BE2C (cell line): ENCODE results near the gene TNFAIP8L1.

Experiments
- DNase-seq: peaks from one replicate; pipeline ENCODE4 v3.0.0-alpha.2; 2020
- H3K27me3 ChIP-seq: fragments of 250-450 bp; sonication (Bioruptor Pico); 2 replicates; pipeline ENCODE4 v1.5.1; 2020; ENCODE audit warnings: mild to moderate bottlenecking
- H3K36me3 ChIP-seq: fragments of 250-450 bp; sonication (Bioruptor Pico); 2 replicates; pipeline ENCODE4 v1.5.1; 2020; ENCODE audit warnings: mild to moderate bottlenecking
- H3K4me1 ChIP-seq: fragments of 250-450 bp; sonication (Bioruptor Pico); 2 replicates; pipeline ENCODE4 v1.5.1; 2020
- H3K4me3 ChIP-seq: 2 replicates; pipeline ENCODE4 v1.5.1; 2011; ENCODE audit warnings: low read depth, low read length
- H3K9me3 ChIP-seq: fragments of 250-450 bp; sonication (Bioruptor Pico); 2 replicates; pipeline ENCODE4 v1.5.1; 2020
- CTCF ChIP-seq: IDR thresholded peaks from 2 replicates; pipeline ENCODE4 v1.5.1; 2012; ENCODE audit warnings: mild to moderate bottlenecking, low read depth, low read length

Gene TNFAIP8L1

GRCh38 chr19:4695224-4695731, 56.0 kb downstream of the TNFAIP8L1 start:
- no peaks in the 10 kb centered on the region for H3K4me1 ChIP-seq
- no peak for TF ChIP-seq CTCF
- H3K27me3 ChIP-seq, result no peaks in the 10 kb centered on the region
- DNase-seq, result no peak
- H3K36me3 ChIP-seq, result peaks cover 75% of the 10 kb centered on the region
- H3K4me3 ChIP-seq, result no peak overlapping the region
- H3K9me3 ChIP-seq, result no peaks in the 10 kb centered on the region

- Histone ChIP-seq H3K4me1 (no peaks in the 10 kb centered on the region), H3K9me3 (no peaks in the 10 kb centered on the region), H3K36me3 (peaks cover 88% of the 10 kb centered on the region), H3K4me3 (no peak overlapping the region), H3K27me3 (no peaks in the 10 kb centered on the region)
- DNase-seq, result no peak
- TF ChIP-seq CTCF, result no peak
Observed at GRCh38 chr19:4697304-4697703, 58.0 kb downstream of the TNFAIP8L1 start.

GRCh38 chr19:4699826-4700692, 60.7 kb downstream of the TNFAIP8L1 start:
- DNase-seq, result no peak
- no peaks in the 10 kb centered on the region for H3K9me3 ChIP-seq
- H3K4me3 ChIP-seq, result no peak overlapping the region
- no peak for TF ChIP-seq CTCF
- H3K4me1 ChIP-seq, result no peaks in the 10 kb centered on the region
- no peaks in the 10 kb centered on the region for H3K27me3 ChIP-seq
- H3K36me3 ChIP-seq, result peaks cover 76% of the 10 kb centered on the region

GRCh38 chr19:4700693-4700970, 61.3 kb downstream of the TNFAIP8L1 start:
- DNase-seq, result no peak
- Histone ChIP-seq H3K4me3 (no peak overlapping the region), H3K9me3 (no peaks in the 10 kb centered on the region), H3K4me1 (no peaks in the 10 kb centered on the region), H3K36me3 (peaks cover 77% of the 10 kb centered on the region), H3K27me3 (no peaks in the 10 kb centered on the region)
- TF ChIP-seq CTCF, result 0 out of 2 replicates have a peak, but pooled peaks have one; percentile 16

- Histone ChIP-seq H3K4me3 (no peak overlapping the region), H3K9me3 (no peaks in the 10 kb centered on the region), H3K4me1 (no peaks in the 10 kb centered on the region), H3K27me3 (no peaks in the 10 kb centered on the region), H3K36me3 (peaks cover 71% of the 10 kb centered on the region)
- DNase-seq, result no peak
- no peak for TF ChIP-seq CTCF
Observed at GRCh38 chr19:4701557-4701956, 62.2 kb downstream of the TNFAIP8L1 start.

GRCh38 chr19:4702764-4703163, 63.4 kb downstream of the TNFAIP8L1 start:
- Histone ChIP-seq H3K9me3 (no peaks in the 10 kb centered on the region), H3K4me3 (no peak overlapping the region), H3K4me1 (no peaks in the 10 kb centered on the region), H3K27me3 (no peaks in the 10 kb centered on the region), H3K36me3 (peaks cover 64% of the 10 kb centered on the region)
- no peak for TF ChIP-seq CTCF
- no peak for DNase-seq
